ENCODE data around the gene LRRFIP1.
"Not testable (repeated sequence)": the region's sequence is repeated elsewhere in the genome, so short reads cannot be mapped to it uniquely, and the experiment has no call there.

LRRFIP1 gene

GRCh38 chr2:237661799-237662328 is 34.5 kb downstream of the LRRFIP1 start:
- DNase-seq (ENCODE audit: low read depth in 2 of 2): no peak

DNA sequence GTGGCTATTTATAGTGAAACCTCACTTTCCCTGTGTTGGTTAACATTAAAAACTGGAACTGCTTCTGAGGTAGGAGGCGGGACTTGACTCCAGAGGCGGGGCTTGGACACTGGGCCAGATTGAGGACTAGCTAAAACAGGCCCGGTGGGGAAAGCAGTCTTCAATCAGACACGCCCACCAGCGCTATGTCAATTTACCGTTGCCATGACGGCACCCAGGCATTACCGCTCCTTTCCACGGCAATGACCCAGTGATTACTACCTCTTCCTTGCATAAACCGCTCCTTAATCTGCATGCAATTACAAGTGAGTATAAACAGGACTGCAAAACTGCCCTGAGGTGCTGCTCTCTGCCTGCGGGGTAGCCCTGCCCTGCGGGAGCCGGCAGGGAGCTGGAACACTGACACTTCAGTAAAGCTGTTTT is 35.3 kb downstream of the LRRFIP1 start:
- DNase-seq (ENCODE audit: low read depth in 2 of 2): no peak

- no peak for DNase-seq (ENCODE audit: low read depth in 2 of 2)
Observed at GRCh38 chr2:237663517-237664110, 36.2 kb downstream of the LRRFIP1 start.

DNA sequence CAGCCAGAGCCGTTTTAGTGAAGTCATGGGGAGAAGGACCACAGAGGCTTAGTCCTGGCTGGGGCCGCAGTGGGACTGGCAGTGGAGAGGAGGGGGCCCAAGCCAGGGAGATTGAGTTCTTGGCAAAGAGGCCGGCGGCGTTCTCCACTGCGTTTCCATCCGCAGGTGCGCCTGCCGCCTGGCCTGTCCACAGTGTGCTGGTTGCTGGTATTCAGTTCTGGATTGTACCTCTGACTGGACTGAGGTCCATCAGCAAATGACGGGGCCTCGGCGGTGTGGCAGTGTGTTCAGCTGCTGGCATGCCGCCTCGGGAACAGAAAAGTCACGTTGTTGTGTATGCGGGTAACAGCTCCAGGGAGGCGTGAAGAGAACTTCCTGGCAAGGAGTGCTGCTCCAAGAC is 36.8 kb downstream of the LRRFIP1 start:
- DNase-seq (ENCODE audit: low read depth in 2 of 2): no peak

DNA sequence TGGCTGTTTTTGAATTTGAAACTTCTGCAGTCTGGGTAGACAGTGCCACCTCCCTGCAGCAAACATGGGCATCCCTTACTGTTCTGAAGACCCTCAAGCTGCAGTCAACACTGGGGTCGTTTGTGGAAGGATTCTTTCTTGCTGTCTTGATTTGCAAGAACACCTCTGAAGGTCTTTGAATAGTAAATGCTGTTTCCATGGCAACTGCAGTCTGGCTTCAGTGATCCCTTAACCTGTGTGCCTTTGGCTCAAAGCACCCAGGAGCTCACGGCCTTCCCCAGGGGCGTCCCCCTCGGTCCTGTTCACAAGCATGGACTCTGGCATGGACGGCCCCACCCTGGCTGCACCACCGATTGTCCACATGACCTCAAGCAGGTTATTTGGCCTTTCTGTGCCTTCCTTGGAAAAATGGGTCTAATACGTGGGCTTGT is 38.3 kb downstream of the LRRFIP1 start:
- DNase-seq (ENCODE audit: low read depth in 2 of 2): no peak

DNA sequence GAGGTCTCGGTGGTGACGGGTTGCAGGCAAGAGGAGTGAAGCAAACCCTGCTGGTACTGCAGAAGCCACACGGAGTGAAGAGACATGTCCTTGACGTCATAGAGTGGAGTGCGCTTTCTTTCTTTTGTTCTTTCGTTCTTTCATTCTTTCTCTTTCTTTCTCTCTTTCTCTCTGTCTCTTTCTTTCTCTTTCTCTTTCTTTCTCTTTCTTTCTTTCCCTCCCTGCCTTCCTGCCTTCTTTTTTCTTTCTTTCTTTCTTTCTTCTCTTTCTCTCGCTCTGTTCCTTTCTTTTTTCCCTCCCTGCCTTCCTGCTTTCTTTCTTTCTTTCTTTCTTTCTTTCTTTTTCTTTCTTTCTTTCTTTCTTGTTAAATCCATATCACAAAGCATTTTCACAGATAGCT is 39.2 kb downstream of the LRRFIP1 start:
- DNase-seq (ENCODE audit: low read depth in 2 of 2): no peak

DNA sequence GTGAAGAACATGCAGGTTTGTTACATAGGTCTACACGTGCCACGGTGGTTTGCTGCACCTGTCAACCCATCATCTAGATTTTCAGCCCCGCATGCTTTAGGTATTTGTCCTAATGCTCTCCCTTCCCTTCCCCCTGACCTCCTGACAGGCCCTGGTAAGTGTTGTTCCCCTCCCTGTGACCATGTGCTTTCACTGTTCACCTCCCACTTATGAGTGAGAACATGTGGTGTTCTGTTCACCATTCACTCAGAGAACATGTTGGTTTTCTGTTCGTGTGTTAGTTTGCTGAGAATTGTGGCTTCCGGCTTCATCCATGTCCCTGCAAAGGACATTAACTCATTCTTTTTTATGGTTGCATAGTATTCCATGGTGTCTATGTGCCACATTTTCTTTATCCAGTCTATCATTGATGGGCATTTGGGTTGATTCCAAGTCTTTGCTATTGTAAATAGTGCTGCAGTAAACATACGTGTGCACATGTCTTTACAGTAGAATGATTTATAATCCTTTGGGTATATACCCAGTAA is 39.7 kb downstream of the LRRFIP1 start:
- DNase-seq (ENCODE audit: low read depth in 2 of 2): not testable (repeated sequence)

DNA sequence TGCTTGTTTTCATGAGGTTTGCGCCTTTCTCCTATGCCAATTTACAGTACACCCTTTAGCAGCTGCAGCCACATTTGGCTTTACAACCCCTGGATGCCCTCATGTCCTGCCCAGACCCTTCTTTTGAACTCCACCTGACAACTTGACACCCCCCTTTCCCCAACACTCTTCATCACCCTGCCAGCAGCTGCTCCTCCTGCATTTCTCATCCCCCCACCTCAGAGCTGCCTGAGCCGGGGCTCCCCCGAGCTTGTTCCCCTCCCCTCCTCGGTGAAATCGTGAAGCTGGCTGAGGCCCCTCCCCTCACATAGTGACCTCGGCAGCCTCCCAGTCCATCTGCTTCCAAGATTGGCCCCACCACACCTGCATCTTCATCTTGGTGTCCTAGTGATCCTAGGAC is 40.5 kb downstream of the LRRFIP1 start:
- DNase-seq (ENCODE audit: low read depth in 2 of 2): no peak

DNA sequence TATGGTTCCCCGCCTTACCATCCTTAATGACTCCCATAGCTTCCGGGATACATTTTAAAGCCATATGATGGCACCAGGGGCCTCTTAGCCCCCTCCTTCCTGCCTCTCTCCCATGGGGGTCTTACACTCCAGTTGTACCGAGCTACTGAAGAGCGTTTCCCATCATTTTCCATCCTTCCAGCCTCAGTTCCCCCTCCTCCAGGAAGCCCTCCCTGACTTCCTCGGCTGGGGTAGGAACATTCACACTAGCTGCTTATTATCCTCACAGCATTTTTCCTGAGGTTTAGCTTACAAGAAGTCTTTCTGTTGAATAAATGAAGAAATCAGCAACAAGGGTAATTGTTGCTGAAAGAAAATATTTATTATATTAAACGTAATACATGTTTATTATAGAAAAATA is 41.1 kb downstream of the LRRFIP1 start:
- no peak for DNase-seq (ENCODE audit: low read depth in 2 of 2)

DNA sequence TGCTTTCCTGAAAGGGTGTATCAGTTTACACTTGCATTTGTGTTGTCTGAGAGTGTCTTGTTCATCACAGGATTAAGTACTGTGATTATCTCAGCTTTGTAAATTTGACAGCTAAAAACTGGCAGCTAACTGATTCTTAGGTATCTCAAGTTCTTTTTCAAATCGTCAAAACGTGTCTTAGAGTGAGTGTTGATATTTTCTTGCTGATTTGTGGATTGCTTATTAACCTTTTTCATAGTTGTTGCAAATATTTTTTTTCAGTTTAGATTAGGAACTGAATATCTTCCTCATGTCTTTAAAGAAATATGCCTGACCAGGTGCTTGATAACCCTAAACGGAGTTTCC is 41.9 kb downstream of the LRRFIP1 start:
- DNase-seq (ENCODE audit: low read depth in 2 of 2): no peak

- no peak for DNase-seq (ENCODE audit: low read depth in 2 of 2)
Observed at GRCh38 chr2:237669628-237670392, 42.4 kb downstream of the LRRFIP1 start.

GRCh38 chr2:237670641-237671040 is 43.3 kb downstream of the LRRFIP1 start:
- DNase-seq (ENCODE audit: low read depth in 2 of 2): no peak

DNA sequence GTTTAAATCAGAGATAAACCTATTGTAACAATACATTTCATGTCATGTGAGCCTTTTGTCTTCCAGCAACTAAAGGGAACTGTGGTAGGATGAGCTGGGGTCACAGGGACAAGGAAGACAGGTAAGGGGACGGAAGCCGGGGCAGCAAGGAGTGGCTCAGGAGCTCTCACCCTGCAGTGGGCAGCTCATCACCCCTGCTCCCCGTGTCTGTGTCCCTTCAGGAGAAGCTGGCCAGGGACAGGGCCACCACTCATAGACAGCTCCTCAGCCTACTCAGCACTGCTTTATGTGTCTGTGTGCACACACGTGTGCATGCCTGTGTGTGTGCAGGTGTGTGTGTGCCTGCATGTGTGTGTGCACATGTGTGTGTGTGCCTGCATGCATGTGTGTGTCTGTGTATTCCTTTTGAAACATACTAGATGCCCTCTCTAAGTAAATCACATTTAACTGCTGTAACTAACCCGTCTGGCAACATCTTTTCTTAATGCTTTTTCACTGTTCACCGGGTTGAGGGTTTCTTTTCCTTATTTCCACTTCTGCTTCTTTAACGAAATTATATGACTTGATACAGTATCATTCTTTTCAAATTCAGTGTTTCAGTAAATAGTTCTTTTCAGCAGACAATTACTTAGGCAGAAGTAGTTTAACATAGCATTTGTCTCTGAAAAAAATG is 44.2 kb downstream of the LRRFIP1 start:
- DNase-seq (ENCODE audit: low read depth in 2 of 2): no peak

DNA sequence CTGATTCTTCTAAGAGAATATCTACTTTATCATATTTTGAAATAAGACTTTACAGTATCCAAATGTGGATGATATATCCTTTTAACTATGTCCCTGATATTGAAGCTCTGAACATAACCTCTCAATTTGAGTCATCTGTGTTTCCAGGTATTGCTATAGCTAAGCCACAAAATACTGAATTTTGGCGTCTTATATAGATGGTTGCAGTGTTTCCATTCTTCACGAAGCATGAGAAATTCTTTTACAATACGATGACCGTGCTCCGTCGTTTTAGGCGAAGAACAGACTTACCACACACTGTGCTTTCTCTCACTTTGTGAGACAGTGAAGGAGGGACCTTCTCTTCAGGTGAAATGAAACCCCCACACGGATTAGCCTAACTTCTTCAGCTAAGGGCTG is 45.3 kb downstream of the LRRFIP1 start:
- no peak for DNase-seq (ENCODE audit: low read depth in 2 of 2)

DNA sequence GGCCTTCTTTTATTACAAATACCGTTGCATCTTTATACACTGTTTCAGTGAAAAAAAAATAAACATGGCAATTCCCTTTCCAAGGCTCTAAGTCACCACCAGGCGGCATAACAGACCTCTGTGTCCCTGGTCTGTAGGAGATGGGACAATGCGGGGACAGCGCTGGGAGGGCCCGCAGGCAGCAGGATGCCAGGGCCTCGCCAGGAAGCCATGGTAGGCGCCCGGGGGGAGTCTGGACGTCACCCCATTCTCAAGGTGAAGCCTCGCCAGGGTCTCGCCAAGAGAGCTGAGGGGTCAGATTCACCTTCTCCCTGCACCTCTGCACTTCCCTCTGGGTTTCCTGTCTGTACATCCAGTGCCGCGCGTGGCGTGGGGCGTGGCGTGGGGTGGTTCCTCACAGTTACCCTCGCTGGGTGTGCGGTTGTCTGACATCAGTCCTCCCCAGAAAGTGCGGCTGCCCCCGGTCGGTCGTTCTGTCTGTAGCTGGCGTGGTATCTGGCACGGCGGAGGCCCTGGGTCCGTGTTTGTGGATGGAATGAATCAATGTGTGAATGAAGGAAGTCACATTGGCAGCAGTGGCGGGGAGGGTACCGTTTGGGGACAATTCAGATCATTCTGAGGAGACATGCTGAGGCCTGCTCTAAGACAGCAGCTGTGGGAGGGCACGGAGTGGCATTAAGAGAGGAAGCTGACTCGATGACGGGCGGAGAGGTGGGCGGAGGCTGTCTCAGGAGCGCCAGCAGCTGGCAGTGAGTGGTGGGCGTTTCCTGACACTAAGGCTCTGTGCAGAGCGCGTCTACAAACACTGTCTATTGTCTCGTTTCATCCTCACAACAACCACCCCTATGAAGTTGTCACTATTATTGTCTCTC is 46.0 kb downstream of the LRRFIP1 start:
- peak; percentile 64 to 69 for DNase-seq (ENCODE audit: low read depth in 2 of 2)

- DNase-seq (ENCODE audit: low read depth in 2 of 2): peak; percentile 59 to 67
Observed at GRCh38 chr2:237674731-237675276, 47.4 kb downstream of the LRRFIP1 start.

GRCh38 chr2:237675316-237675715 is 47.9 kb downstream of the LRRFIP1 start:
- DNase-seq (ENCODE audit: low read depth in 2 of 2): no peak

DNA sequence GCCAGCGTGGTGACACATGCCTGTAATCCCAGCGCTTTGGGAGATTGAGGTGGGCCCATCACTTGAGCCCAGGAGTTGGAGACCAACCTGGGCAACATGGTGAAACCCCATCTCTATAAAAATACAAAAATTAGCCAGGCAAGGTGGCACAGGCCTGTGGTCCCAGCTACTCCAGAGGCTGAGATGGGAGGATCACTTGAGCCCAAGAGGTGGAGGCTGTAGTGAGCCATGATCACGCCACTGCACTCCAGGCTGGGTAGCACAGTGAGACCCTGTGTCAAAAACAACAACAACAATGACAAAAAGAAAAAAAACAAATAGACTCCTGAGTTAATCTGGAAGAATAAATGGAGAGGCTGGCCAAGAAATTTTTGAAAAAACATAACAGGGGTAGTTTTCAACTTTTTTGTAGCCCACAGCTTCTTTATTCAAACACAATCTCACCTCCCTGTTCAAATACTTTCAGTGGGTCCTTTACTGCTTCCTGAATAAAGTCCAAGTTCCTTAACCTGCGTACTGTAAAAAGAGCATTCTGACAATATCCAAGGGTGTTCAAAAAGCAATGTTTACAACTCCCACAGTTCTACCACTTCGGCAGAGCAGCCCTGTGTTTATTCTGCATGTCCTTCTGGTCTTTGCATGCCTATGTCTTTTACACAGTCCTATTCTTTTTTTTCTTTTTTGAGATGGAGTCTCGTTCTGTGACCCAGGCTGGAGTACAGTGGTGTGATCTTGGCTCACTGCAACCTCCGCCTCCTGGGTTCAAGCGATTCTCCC is 53.5 kb downstream of the LRRFIP1 start:
- no peak for DNase-seq (ENCODE audit: low read depth in 2 of 2)

DNA sequence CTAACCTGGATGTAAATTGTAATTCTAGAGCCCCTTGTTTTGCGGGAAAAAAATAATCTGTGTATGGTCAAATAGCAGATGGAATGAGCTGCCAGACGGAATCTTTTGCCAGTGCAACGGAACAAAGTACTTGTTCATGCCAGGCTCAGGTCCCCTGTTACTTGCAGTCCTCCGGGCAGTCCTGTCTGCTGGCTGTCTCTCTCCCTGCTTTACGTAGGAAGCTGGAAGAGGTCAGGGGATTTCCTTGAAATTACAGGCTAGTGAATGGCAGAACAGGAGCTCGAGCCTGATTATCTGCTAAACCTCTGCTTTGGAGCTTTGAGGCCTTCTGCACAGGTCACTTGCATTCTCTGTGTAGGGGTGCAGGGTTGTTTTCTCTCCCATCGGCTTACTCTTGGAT is 54.8 kb downstream of the LRRFIP1 start:
- DNase-seq (ENCODE audit: low read depth in 2 of 2): no peak

GRCh38 chr2:237682856-237683670 is 55.7 kb downstream of the LRRFIP1 start:
- no peak for DNase-seq (ENCODE audit: low read depth in 2 of 2)

Measured in stimulated activated CD8-positive, alpha-beta memory T cell treated with anti-CD3 and anti-CD28 coated beads, Interleukin-7, amount 100 ng/mL, for 1 hour (primary cell).